Measurements from ENCODE around the gene SUMO3.
A peak's percentile ranks its signal among the peaks of the same experiment; 100 is the strongest.

Gene SUMO3

DNA sequence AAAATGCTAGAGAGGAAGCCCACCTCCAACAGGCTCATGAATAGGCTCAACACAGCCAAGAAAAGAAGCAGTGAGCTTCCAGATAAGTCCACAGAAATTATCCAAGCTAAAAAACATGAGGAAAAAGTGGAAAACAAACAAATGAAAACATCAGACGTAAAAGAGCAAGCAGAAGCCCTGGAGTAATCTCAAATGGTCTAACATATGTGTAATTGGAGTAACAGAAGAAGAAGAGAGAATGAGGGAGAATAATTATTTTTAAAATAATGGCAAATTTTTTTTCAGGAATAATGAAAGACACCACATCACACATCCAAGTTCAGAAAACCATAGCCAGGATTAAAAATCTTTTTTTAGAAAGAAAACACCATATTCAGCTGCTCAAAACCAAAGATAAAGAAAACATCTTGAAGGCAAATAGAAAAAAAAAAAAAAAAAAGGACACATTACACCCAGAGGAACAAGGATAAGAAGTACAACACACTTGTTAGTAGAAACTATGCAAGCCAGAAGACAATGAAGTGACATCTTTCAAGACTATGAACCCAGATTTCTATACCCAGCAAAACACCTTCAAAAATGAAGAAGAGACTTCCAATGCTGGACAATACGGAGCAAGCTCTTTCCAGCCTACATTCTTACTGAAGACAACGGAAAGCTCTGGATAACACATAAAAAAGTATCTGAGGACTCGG lies 10.6 kb upstream of the SUMO3 start:
- no peak overlapping the region for H3K27ac ChIP-seq
- TF ChIP-seq, protein P1, sequence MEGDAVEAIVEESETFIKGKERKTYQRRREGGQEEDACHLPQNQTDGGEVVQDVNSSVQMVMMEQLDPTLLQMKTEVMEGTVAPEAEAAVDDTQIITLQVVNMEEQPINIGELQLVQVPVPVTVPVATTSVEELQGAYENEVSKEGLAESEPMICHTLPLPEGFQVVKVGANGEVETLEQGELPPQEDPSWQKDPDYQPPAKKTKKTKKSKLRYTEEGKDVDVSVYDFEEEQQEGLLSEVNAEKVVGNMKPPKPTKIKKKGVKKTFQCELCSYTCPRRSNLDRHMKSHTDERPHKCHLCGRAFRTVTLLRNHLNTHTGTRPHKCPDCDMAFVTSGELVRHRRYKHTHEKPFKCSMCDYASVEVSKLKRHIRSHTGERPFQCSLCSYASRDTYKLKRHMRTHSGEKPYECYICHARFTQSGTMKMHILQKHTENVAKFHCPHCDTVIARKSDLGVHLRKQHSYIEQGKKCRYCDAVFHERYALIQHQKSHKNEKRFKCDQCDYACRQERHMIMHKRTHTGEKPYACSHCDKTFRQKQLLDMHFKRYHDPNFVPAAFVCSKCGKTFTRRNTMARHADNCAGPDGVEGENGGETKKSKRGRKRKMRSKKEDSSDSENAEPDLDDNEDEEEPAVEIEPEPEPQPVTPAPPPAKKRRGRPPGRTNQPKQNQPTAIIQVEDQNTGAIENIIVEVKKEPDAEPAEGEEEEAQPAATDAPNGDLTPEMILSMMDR (IDR thresholded peaks at IDR 0.05) = no peak
- no peak for DNase-seq (ENCODE audit: low spot score)
- no peak overlapping the region for H3K4me3 ChIP-seq

DNA sequence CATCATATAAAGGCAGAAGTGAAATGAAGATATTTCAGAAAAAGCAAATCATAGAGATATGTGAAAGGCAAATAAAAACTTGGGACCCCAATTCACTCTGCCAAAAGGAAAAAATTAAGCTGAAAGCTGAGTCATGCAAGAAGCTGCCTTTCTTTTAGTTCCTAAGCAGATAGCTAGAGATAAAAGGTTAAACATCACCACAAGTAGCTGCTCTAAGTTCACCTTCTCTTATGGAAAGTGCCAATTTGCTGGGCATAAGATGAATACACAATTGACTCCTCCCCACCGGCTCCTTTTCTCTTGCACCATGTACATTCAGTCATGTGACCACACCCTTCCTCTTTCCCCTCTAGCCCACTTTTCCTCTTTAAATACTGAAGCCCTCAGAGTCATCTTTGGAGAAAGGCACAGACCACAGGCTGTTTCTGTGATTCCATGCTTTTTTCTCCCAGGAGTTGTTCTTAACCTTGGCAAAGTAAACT lies 5.4 kb upstream of the SUMO3 start:
- H3K4me3 ChIP-seq = no peak overlapping the region
- H3K27ac ChIP-seq = no peak overlapping the region
- DNase-seq (ENCODE audit: low spot score) = no peak
- TF ChIP-seq, protein P1 (IDR thresholded peaks at IDR 0.05) = no peak

DNA sequence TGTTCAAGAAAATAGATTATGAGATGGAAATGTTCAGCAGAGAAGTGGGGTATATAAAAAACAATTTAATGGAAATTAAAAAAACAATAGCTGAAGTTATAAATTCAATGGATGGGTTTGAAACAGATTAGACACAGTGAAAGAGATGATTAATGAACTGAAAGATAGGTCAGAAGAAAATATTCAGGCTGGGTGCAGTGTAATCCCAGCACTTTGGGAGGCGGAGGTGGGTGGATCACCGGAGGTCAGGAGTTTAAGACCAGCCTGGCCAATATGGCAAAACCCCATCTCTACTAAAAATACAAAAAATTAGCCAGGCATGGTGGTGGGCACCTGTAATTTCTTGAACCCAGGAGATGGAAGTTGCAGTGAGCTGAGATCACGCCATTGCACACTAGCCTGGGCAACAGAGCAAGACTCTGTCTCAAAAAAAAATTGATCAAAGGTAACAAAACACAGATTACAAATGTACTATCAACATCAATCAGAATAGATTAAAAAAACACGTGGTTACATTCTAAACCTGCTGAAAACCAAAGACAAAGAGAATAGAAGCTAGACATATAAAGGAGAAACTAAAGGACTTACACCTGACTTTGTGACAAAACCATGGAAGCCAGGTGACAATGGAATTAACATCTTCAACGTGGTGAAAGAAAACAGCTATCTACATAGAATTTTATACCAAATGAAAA lies 4.8 kb upstream of the SUMO3 start:
- no peak for DNase-seq (ENCODE audit: low spot score)
- TF ChIP-seq, protein P1 (IDR thresholded peaks at IDR 0.05) = no peak
- H3K4me3 ChIP-seq = no peak overlapping the region
- no peak overlapping the region for H3K27ac ChIP-seq

DNA sequence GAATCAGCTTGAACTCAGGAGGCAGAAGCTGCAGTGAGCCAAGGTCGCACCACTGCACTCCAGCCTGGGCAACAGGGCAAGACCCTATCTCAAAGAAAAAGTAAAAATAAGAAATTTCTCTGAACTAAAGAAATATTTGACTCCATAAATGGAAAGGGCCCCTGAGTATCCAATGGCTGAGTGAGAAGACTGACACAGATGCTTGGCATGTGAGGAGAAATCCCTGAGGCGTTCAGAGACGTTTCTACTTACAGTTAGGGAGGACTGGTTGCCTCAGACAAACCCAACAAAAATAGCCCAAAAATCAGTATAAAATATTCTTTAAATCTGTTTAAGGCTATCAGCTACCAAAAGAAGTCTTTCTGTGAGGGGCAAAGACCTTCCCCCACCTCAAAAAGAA lies 3.0 kb upstream of the SUMO3 start:
- H3K4me3 ChIP-seq = no peak overlapping the region
- no peak for DNase-seq (ENCODE audit: low spot score)
- TF ChIP-seq, protein P1 (IDR thresholded peaks at IDR 0.05) = no peak
- no peak overlapping the region for H3K27ac ChIP-seq

DNA sequence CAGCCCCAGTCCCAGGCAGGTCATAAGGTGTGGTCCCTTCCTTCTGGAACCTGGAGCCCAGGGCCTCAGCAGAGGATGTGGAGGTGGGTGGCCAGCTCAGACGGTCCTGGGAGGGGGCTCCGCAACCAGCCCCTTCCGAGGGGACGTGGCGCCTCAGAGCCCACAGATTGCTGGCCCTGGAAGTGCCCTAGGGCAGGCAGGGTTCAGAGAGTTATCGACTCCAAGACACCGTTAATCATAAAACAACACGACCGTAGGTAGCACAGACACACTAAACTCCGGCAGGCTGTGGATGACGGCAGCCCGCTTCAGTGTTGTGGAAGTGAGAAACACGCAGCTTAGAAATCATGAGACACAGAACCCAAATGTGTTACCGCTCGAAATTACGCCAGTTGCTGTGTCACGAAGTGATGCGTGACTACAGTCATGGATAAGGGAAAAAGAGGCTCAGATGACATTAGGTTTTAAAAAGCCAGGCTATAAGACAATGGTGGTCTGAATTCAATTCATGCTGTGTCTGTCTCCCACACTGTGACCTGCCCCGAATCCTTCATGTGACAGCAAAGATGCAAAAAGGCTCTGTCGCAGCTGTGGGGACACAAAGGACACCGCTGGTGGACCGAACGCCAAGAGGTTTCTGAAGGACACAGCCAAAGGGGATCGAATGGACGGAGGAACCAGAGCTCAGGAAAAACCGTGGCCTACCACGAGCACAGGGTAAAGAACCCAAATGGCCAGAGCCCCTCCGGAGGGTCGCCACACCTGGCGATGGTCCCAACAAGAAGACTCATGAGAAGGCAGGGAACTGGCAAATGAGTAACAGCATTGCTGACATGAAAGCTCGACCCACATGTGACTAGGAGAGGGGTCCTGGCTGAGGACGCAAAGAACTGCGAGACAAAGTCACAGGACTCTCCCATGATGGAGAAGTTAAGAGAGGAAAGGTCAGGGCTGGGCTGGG lies 1.7 kb upstream of the SUMO3 start:
- TF ChIP-seq, protein P1 (IDR thresholded peaks at IDR 0.05) = no peak
- no peak overlapping the region for H3K4me3 ChIP-seq
- DNase-seq (ENCODE audit: low spot score) = no peak
- H3K27ac ChIP-seq = no peak overlapping the region

DNA sequence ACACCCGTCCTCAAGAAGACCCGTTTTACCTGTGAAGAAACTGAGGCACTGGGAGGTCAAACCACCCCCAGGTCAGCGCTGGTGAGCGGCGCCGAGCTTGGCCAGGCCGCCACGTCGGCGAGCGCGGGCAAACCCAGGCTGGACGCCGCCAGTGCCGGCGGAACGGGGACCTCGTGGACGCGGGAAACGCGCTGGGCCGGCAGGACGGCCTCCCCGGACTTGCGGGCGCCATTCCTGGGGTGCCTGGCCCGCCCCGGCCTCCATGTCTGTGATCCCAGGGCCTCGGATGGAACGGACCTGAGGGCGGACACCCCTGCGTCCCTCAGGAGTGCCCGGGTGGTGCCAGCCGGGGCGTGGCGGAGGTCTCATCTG lies 764 bp upstream of the SUMO3 start:
- no peak for DNase-seq (ENCODE audit: low spot score)
- TF ChIP-seq, protein P1 (IDR thresholded peaks at IDR 0.05) = no peak
- Histone ChIP-seq H3K27ac (peak overlapping the region; percentile 82 to 94), H3K4me3 (peak overlapping the region; percentile 77)
